NK-92 (cell line): ENCODE data around the gene RPTOR.

ENCODE experiments used
- DNase-seq: peaks from one replicate; lab custom pipeline; 2025; ENCODE audit not compliant: unreplicated experiment; lab: John Stamatoyannopoulos, UW

The RPTOR gene

GRCh38 chr17:80984749-80985148, 440.1 kb downstream of the RPTOR start:
- DNase-seq, result no peak

- no peak for DNase-seq
These were observed 441.4 kb downstream of the RPTOR start for GRCh38 chr17:80986046-80986445.

- DNase-seq, result no peak
These were observed 442.3 kb downstream of the RPTOR start for GRCh38 chr17:80986816-80987475.

GRCh38 chr17:80987941-80988461, 443.4 kb downstream of the RPTOR start:
- DNase-seq, result no peak

- DNase-seq, result no peak
These were observed 444.9 kb downstream of the RPTOR start for GRCh38 chr17:80989586-80989913.

GRCh38 chr17:80990921-80991644, 446.4 kb downstream of the RPTOR start:
- DNase-seq, result no peak

GRCh38 chr17:80991645-80992076, 447.0 kb downstream of the RPTOR start, which contains the start of gene CHMP6:
CHMP6 (plus strand) TSS chr17:80991841; CDS start chr17:80991919, 78 bp downstream.
- no peak for DNase-seq

- no peak for DNase-seq
These were observed 447.7 kb downstream of the RPTOR start for GRCh38 chr17:80992077-80992947.

GRCh38 chr17:80992948-80993624, 448.4 kb downstream of the RPTOR start:
- DNase-seq, result no peak

- no peak for DNase-seq
These were observed 450.5 kb downstream of the RPTOR start for GRCh38 chr17:80995131-80995530.

- no peak for DNase-seq
These were observed 452.0 kb downstream of the RPTOR start for GRCh38 chr17:80996422-80997305.

- DNase-seq, result no peak
These were observed 452.9 kb downstream of the RPTOR start for GRCh38 chr17:80997424-80998117.

GRCh38 chr17:80998118-80998747, 453.6 kb downstream of the RPTOR start:
- DNase-seq, result no peak

- DNase-seq, result no peak
These were observed 454.3 kb downstream of the RPTOR start for GRCh38 chr17:80998748-80999535.

- no peak for DNase-seq
These were observed 455.1 kb downstream of the RPTOR start for GRCh38 chr17:80999536-81000333.

- DNase-seq, result no peak
These were observed 455.6 kb downstream of the RPTOR start for GRCh38 chr17:81000334-81000630.

- DNase-seq, result no peak
These were observed 456.2 kb downstream of the RPTOR start for GRCh38 chr17:81000631-81001357.
